AG08395 (cell line): Measurements from ENCODE around the gene MFNG.

Experiments used
- DNase-seq: peaks from one replicate; pipeline ENCODE4 v3.0.0; 2012; ENCODE audit warnings: mixed read lengths, low spot score

Gene MFNG

DNA sequence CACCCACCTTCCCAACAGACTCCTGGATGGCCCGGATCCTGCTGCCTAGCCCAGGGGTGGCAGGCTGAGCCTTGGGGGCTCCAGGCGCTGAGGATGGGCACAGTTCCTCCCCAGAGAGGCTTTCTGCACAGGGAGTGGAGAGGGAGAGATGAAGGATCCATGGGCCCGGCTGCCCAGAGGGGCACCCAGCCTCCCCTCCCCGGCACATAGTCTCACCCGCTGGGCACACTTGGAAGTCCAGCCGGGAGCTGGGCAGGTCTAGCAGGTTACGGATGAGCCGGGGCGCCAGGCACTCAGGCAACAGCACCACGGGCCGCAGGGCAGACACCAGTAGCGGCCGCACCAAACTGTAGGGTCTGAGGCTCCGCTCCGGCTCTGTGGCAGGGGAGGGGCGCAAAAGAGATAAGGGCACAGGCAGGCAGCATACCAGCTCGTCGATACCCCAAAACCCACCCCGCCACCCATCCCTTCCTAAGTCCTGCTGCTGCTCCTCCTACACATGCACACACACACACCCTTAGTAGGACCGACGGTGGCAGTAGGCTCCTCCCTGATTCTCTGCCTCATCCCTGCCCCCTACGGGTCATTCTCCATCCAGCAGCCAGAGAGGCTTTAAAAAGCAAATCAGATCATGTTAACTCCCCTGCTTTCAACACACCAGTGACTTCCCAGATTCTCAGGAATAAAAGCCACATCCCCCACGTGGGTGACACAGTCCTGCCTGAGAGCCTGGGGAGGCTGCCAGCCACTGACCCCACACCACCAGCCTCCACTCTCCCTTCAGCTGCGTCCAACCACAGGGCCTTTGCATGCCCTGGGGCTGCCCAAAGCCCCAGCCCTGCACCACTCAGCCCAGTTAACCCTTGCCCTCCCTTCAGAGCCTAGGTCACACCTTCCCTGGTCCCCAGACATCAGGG, 6.5 kb upstream of the MFNG start:
- DNase-seq: peak; percentile 66

DNA sequence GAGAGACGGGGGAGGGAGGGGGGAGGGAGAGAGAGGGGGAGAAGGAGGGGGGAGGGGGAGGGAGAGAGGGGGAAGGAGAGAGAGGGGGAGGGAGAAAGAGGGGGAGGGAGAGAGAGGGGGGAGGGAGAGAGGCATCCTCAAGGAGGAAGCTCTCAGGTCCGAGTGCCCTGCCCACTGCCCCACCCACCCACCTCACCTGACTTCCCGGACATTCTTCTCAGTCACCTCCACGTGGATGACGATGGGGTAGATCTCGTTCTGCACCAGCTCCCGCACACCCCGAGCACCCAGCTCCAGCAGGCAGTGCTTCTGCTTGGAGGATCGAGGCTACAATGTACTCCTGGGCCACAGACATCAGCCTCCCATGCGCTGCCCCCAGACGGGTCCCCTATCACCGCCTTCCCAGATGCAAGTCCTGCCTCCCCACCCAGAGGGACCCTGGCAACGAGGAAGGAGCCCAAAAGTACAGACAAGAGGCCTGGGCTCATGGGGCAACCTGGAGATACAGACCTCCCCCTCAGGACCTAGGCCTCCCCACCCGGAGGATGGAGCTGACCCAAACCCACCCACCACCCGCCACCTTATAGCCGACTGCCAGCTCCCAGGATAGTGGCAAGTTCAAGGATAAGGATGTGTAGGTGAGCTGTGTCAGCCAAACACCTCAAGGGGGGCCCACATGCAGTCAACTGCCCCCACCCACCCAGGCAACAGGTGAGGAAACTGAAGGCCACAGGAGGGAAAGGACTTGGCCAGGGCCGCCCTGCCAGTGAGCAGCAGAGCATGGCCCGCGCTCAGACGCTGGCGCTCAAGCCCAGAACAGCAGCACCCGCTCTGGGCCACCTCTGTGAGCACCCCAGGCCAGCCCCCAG, 5.6 kb upstream of the MFNG start:
- no peak for DNase-seq

DNA sequence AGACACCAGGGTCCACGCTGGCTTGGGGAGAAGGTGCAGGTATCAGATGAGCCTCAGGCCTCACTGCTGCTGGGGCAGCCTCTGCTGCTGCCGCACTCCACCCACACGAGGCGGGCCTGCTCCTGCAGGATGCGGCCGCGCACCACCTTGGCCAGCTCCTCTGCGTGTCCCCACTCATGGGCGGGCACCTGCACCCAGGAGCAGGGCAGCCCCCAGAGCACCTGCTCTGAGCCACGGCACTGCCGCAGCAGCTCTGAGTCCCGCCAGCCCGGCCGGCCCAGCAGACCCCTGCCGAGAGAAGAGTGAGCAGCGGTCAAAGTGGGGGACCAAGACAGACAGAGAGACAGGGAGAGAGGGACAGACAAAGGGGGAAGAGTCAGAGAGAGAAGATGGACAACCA, 4.9 kb upstream of the MFNG start:
- DNase-seq: no peak

DNA sequence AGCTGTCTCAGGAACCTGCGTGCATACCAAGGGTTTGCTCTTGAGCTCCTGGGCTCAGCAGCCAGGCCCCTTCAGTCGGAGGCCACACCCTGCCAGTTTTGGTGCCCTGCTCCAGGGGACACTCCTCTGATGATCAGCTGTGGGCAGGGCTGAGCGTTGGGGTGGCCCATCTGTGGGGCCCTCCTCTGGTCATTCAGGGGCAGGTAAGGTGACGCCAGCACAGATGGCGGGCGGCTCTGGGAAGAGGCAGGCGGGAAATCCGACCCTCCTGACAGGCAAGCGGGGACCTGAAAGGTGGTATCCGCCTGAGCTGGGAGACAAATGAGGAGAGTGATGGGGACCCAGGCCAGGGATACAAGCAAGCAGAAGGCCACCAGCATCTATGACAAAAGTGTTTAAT, 3.8 kb upstream of the MFNG start:
- no peak for DNase-seq

DNA sequence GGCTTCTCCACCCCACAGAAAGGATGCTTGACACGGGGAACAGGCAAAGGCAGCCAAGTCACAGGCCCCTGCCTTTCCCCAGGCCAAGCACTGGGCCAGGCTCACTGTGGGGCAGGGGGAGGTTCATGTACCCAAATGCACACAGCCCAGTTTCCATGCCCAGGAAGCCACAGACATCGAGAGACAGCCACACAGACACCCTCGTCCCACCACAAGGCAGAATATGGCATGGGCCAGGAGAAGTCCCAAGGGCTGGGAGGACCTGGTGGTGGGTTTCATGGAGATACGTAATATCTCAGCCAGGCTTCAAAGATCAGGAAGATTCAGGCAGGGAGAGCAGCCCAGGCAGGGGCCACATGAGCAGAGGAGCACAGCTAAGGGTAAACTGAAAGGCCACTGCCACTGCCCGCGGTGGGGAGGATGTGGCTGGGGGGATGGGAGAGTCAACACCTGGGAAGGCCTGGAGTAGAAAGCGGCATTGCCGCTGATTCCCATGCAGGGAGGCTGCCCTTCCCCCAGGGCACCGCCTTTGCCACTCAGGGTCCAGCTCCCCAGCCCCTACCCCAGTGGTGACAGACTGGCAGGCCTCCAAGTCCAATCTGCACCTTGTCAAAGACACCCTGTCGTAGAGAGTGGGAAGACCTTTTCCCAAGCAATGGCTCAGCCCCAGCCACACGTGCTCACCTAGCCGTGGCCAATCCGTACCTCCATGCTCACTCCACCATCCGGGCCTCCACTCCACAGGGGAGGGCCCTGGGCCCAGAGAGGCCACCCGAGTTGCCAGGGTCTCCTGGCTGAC, 2.4 kb upstream of the MFNG start:
- DNase-seq: no peak

DNA sequence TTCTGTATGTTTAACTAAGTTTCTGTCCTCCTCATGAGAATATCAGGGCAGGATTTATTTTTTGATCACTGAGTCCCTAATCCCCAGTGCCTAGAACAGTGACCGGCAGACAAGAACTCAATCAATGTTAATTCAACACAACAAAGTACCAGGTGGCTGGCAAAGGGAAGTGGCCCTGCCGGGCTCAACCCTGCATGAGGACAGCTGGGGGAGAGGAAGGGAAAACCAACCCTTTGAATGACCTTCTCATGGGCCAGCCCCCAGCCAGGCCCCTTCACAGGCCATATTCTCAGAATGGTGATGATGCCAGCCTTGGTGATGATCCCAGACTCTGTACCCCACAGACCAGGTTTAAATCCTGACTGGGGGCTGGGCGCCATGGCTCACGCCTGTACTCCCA, 1.4 kb upstream of the MFNG start:
- DNase-seq: no peak

DNA sequence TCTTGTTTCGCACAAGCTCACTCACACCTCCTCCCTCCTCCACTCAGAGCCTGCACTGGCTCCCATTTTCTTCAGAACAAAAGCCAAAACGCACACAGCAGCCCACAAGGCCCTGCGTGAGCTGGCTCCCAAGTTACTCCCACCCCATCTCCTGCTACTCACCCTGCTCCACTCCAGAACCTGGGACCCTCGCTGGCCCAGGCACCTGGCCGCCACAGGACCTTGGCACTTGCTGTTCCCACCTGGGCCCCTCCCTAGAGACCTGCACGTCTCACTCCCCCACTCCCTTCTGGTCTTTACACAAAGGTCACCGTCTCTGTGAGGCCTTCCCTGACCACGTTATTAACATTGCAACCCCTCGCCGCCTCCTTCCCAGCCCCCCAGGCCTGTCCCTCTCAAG, 945 bp upstream of the MFNG start:
- no peak for DNase-seq

DNA sequence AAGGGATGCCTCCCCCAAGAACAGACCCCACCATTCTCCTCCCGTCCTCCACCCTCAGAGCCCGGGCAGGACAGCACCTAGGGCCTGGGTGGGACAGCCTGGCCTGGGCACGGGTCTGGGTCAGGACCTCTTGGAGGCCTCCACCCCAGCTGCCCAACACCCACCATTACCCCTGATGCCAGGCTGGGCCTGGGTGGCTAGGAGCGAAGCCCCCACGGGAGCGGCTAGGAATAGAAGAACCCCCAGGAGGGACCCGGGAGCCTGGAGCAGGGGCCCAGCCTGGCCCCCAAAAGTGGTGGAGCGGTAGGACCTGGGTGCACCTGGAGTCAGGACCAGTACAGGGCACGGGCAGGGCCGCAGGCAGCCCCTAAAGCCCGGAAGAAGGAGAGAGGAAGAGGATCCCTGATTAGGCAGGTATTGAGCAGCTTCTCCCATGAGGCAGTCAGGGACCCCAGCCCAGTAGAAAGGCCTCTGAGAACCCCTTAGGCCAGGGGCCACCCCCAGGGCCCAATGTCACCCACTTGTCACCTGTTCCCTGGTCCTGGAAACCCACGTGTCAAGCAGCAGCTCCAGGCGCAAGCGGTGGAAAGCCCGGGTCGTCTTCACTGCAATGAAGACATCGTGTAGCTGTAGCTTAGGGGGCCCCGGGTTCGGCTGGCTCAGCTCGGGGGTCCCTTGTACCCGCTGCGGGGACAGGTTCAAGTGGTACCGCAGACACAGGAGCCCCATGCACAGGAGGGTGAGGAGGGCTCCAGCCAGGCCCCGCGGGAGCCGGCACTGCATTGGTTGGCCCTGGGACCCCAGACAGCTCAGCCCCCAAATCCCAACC, 575 bp downstream of the MFNG start:
- DNase-seq: no peak

DNA sequence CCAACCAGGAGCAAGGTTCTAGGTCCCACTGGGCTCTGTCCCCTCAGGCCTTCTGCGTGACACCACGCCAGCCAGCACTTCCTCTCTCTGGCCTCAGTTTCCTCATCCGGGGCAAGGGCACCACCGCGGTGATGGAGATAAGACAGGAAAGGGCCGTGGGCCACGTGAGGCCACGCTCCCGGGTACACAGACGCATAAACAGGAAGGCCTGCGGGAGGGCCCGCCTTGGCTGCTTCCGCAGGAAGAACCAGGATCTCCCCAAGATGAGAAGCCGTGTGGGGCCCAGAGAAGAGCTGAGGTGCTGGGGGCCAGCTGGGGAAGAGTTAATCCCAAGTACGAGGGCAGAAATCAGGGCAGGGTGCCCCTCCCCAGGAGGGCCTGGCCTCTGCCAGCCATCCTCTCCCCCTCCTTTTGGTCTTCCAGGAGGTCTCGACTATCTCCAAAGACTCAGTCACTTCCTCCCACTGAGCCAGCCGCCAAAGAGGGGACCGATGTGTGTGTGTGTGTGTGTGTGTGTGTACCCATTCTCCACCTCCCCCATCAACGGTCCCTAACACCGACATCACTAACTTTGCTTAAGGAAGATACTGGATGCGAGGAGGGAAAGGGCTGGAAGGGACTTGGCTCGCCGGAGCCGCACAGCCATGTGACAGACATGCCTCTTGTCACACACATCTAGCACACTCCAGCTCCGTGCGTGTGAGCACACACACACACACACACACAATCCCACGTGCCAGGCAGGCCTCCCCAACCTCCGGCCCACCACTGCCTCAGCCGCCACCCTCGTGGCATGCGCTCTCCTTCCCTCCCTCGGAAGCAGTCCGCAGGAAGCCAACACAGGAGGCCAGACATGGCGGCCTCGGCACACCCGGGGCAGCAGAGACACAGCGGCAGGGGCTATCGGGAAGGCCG, 1.4 kb downstream of the MFNG start:
- DNase-seq: no peak

DNA sequence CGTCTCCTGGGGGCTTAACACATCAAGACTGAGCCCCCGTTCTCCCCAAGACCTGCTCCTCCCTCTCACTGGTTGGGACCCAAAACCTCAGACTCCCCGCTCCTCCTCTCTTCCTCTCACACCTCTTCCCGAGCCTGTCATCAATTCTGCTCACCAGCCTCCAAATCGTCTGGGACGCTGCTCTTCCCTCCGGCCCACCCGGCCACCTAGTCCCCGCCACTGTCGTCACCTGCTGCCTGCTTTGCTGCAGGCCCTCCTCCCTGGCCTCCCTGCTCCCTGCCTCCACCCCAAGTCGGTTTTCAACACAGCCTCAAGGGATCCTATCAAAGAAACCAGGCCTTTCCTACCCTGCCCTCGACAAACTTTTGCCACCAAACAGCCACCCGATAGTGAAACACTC, 3.1 kb downstream of the MFNG start:
- DNase-seq: no peak

DNA sequence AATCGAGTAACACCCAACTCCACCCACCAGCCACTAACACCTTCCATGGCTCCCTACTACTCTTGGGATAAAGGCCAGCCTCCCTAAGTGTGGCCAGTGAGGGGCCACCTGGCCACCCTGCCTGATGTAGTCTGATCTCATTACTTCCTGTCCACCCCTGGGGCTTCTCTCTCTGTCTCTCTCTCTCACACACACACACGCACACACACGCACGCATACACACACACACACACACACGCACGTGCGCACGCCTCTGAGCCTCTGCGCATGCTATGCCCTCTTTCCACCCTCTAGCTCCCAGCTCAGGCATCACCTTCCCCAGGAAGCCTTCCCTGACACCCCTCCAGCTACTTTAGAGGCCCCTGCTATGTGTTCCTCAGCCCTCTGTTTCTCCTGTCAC, 3.9 kb downstream of the MFNG start:
- no peak for DNase-seq

DNA sequence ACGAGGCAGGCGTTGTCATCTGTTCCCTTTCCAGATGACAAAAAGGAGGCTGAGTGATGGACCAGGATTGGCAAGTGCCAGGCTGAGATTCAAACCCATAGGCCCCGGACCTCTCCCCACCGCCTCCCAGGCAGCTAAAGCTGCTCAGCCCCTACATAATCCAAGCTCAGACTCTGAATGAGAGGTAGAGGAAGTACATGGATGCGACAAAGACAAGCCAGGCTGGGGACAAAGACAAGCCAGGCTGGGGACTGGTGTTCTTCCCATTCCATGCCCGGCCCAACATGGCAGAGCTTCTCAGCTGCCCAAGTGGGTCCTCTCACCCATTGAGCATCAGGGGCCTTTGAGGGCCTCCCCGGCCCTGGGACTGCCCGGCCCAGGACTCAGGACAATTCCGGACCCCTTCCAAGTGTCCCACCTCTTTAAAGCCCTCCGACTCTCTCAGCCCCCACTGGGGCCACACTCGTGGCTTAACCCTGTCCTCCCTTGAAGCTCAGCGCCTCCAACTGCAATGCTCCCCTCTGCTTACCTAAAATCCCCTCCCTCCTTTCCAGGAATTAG, 4.8 kb downstream of the MFNG start:
- no peak for DNase-seq

DNA sequence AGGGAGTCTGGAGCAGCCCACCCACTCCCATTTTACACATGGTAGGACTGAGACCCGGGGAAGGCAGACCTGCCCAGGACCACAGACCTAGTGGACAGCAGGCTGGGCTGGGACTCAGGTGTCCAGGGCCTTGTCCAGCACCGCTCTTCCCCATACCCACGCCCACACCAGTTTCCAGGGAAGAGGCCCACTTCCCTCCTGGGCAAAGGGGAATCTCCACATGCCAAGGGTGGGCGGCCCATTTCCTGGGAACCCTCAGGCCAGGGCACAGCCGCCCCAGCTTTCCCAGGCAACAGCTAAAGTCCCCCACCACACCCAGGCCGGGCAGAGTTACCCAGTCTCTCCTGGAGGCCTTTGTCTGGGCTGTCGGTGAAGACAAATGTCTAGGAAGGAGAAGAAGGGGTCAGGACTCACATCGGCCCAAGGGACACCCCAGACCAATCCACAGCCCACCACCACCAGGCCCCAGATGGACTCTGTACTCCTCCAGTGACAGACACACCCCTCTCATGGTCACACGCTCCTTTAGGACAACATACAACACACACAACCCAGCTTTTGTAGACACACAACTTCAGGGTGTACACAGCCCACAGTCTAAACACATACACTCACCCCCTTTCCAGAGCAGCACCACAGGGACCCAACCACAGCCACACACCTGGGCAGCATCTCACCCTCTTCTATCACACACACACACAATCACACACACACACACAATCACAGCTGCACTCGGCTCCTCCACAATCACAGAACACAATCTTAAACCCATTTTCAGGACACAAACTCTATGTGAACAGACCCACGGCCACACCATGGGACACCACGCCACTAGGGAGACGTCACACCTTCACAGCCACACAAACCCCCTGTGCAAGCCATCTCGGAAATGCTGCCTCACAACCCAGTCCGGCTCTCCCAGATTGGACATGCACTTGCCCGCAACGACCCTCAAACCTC, 5.5 kb downstream of the MFNG start:
- no peak for DNase-seq

DNA sequence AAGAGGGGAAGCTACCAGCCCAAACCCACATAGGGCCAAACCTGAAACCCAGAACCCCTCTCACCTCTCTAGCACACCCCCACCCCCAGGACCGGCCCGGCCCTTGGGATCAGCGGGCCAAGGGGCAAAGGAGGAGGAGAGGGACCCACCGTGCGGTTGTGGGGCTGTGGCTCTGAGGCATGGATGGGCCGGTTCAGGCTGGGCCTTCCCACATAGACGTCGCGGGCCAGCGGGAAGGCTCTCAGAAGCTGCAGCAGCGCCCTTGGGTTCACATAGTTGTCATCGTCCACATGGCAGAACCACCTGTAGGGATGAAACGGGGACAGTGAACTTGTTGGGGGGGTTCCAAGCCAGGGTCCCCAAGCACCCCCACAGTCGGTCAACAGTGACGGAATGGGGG, 7.0 kb downstream of the MFNG start:
- no peak for DNase-seq

DNA sequence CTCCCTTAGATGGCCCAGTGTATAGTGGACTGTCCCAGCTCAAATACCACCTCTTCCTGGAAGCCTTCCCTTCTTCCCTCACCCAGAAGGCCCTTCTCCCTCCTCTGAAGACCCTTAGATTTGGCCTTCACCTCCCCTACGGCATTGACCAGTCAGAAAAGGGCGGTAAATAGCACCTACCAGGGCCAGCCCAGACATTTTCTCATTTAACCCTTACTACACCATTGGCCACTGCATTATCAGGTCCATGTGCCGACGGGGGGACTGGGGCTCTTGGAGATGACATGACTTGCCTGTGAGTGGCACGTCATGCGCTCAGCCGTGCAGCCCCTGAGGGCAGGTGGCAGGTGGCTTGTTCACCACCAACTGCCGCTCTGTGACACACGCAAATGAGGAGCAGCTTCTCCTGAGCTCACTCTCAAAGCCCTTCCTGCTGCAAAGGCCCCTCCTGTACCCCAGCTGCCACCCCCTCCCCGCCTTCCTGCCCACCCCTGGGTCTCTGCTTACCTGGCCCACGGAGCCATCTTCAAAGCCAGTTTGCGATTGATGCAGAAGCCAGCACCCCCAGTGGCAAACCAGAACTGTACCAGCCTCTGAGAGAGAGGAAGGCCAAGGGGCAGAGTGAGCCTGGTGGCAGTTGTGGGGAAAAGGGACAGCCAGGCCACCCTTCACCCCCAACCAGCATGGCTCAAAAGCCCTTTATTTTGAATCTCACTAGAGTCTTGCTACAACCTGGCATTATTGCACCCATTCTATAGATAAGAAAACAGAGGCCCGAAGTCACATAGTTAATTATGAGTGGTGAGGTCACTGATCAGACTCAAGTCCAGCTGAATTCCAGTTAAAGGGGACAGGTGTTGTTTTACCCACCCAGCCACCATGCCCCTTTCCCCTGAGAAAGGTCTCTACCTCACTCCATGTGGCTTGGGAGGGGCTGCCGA, 9.5 kb downstream of the MFNG start:
- no peak for DNase-seq

DNA sequence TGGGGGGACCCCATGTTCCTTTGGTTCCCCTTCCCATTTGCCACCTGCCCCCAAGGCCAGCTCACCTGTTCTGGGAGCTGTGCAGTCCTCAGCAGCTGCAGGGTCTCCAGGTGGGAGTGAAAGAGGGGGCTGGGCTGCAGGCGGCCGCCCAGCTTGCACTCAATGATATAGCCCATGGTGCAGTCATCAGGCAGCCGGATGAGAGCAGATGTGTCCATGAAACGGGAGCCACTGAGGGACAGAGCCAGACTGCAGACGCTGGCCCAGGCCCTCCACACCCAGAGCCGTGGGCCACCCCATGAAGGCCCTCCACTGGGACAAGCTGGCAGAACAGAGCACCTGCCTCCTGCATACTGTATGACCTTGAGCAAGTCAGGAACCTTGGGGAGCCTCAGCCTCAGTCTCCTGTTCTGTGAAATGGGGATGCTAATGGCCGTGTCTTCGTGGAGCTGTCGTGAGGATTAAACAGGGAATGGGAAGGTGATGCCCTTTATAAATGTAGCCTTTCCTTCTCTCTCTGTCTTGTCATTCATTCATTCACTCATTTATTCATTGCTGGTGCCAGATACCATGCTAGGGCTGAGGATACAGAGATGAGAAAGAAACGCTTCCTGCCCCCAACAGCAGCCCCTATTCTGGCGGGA, 11.6 kb downstream of the MFNG start:
- DNase-seq: no peak

DNA sequence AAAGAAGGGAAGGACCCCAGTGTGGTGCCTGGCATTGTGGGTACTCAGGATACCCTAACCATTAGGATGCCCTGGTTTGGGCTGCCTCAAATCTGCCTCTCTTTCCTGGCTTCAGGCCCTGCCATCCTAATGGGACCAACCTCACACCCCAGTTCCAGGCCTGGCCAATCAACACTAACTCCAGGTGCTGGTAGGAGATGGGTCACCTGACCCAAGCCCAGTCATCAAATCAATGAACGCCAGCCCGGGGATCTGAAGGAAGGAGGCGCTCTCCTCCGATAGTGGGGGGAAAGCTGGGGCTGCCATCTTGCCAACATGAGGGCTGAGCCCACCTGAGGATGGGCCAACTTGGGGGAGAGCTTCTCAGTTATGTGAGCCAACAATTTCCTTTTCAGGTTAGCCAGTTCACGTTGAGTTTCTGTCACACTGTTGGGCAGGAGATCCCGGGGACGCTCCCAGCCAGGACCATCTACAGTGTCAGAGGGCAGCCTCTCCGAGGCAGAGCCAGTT, 12.7 kb downstream of the MFNG start:
- DNase-seq: no peak
